Activated CD8-positive, alpha-beta memory T cell treated with anti-CD3 and anti-CD28 coated beads for 1 hour (primary cell): ENCODE data around the gene EDC3.

ENCODE experiments used
- DNase-seq, 2 donors: peaks; one replicate each; pipeline ENCODE4 v3.0.0-alpha.2; 2020; ENCODE audit warnings: low read depth in 1 of 2; ENCODE audit errors: extremely low read depth in 1 of 2

EDC3 gene

GRCh38 chr15:74626752-74627692, 68.8 kb downstream of the EDC3 start:
- DNase-seq, result no peak

GRCh38 chr15:74626336-74626735, 69.5 kb downstream of the EDC3 start:
- DNase-seq, result no peak

- DNase-seq, result no peak
These were observed 70.1 kb downstream of the EDC3 start for GRCh38 chr15:74625693-74626092.

- DNase-seq, result no peak
These were observed 71.7 kb downstream of the EDC3 start for GRCh38 chr15:74624020-74624602.

GRCh38 chr15:74622758-74623157, 73.1 kb downstream of the EDC3 start:
- no peak for DNase-seq

GRCh38 chr15:74621936-74622335, 73.9 kb downstream of the EDC3 start:
- no peak for DNase-seq

GRCh38 chr15:74621546-74621920, 74.3 kb downstream of the EDC3 start:
- DNase-seq, result no peak

GRCh38 chr15:74620636-74621545, 74.9 kb downstream of the EDC3 start:
- peak in 1 of 2 donors; percentile 45 for DNase-seq

GRCh38 chr15:74619916-74620635, 75.7 kb downstream of the EDC3 start:
- DNase-seq, result no peak

- DNase-seq, result no peak
These were observed 76.8 kb downstream of the EDC3 start for GRCh38 chr15:74618841-74619596.

GRCh38 chr15:74616996-74617395, 78.8 kb downstream of the EDC3 start:
- no peak for DNase-seq

- DNase-seq, result peak; percentile 53 to 56
These were observed 79.4 kb downstream of the EDC3 start for GRCh38 chr15:74616366-74616939.

GRCh38 chr15:74615508-74616365, 80.1 kb downstream of the EDC3 start, which contains the start of gene CLK3:
Gene CLK3 (plus strand): TSS chr15:74615836. CDS start chr15:74619197, 3,361 bp downstream.
- peak; percentile 88 to 97 for DNase-seq

GRCh38 chr15:74614744-74615507, 80.9 kb downstream of the EDC3 start:
- DNase-seq, result peak; percentile 75 to 83

- no peak for DNase-seq
These were observed 81.7 kb downstream of the EDC3 start for GRCh38 chr15:74613953-74614743.

GRCh38 chr15:74613089-74613952, 82.5 kb downstream of the EDC3 start:
- no peak for DNase-seq
